Measurements from ENCODE around the gene TMEM38A. TPM values are rescaled to one million over a fixed set of nuclear protein-coding genes. Genes with fewer than 3 reads are reported as not detected.

The TMEM38A gene
- total and polyA plus RNA-seq, 4 donors: 3.1 to 6.2 (median 3.9) TPM

GRCh38 chr19:16623066-16623465 lies 37.9 kb upstream of the TMEM38A start:
- Histone ChIP-seq H3K27me3 (ENCODE audit: control insufficient read depth in 4 of 4, insufficient read depth in 4 of 4, low read length in 3 of 4) (no peaks in the 10 kb centered on the region), H3K4me3 (ENCODE audit: low read depth in 1 of 3, low read length in 3 of 3) (no peak overlapping the region), H3K4me1 (ENCODE audit: control insufficient read depth in 4 of 4, insufficient read depth in 4 of 4, low read length in 3 of 4) (peaks cover 2 to 41% (median 31%) of the 10 kb centered on the region in 4 donors), H3K9ac (ENCODE audit: low read depth in 1 of 2, low read length in 2 of 2) (no peak overlapping the region), H3K9me3 (ENCODE audit: control insufficient read depth in 4 of 4, low read length in 3 of 4) (no peaks in the 10 kb centered on the region), H3K36me3 (ENCODE audit: control insufficient read depth in 4 of 4, insufficient read depth in 3 of 4, low read depth in 1 of 4, low read length in 3 of 4) (peaks cover 0 to 7% (median 3%) of the 10 kb centered on the region in 4 donors), H3K27ac (ENCODE audit: low read depth in 1 of 2, low read length in 2 of 2) (no peak overlapping the region)
- WGBS: 96% methylated on average over 2 of the region's 2 CpGs
- no peak for TF ChIP-seq FOXA1 (IDR thresholded peaks at IDR 0.05)
- TF ChIP-seq ATF3 (IDR thresholded peaks at IDR 0.05): no peak
- no peak for TF ChIP-seq HNF4G (IDR thresholded peaks at IDR 0.05)
- no peak for TF ChIP-seq TAF1 (conservative IDR thresholded peaks at IDR 0.05)
- no peak for TF ChIP-seq ZBTB33 (IDR thresholded peaks at IDR 0.05)
- TF ChIP-seq RXRA (IDR thresholded peaks at IDR 0.05): no peak
- TF ChIP-seq SP1 (IDR thresholded peaks at IDR 0.05): no peak
- no peak for DNase-seq (ENCODE audit: low spot score)

- Histone ChIP-seq H3K36me3 (ENCODE audit: control insufficient read depth in 4 of 4, insufficient read depth in 3 of 4, low read depth in 1 of 4, low read length in 3 of 4) (peaks cover 0 to 7% (median 3%) of the 10 kb centered on the region in 4 donors), H3K4me1 (ENCODE audit: control insufficient read depth in 4 of 4, insufficient read depth in 4 of 4, low read length in 3 of 4) (peaks cover 2 to 40% (median 31%) of the 10 kb centered on the region in 4 donors), H3K27ac (ENCODE audit: low read depth in 1 of 2, low read length in 2 of 2) (no peak overlapping the region), H3K9ac (ENCODE audit: low read depth in 1 of 2, low read length in 2 of 2) (no peak overlapping the region), H3K4me3 (ENCODE audit: low read depth in 1 of 3, low read length in 3 of 3) (no peak overlapping the region), H3K9me3 (ENCODE audit: control insufficient read depth in 4 of 4, low read length in 3 of 4) (no peaks in the 10 kb centered on the region), H3K27me3 (ENCODE audit: control insufficient read depth in 4 of 4, insufficient read depth in 4 of 4, low read length in 3 of 4) (no peaks in the 10 kb centered on the region)
- TF ChIP-seq NR2F2 (IDR thresholded peaks at IDR 0.05) (no peak), ATF3 (IDR thresholded peaks at IDR 0.05) (no peak), RAD21 (IDR thresholded peaks at IDR 0.05) (no peak), RXRA (IDR thresholded peaks at IDR 0.05) (no peak), YY1 (IDR thresholded peaks at IDR 0.05) (no peak), GABPA (IDR thresholded peaks at IDR 0.05 in 1 of 2, conservative IDR thresholded peaks at IDR 0.05 in 1 of 2) (no peak), MAX (IDR thresholded peaks at IDR 0.05) (no peak), ZBTB33 (IDR thresholded peaks at IDR 0.05) (no peak), SP1 (IDR thresholded peaks at IDR 0.05) (no peak), REST (IDR thresholded peaks at IDR 0.05) (no peak), JUND (IDR thresholded peaks at IDR 0.05) (no peak), FOXA1 (IDR thresholded peaks at IDR 0.05) (no peak), EGR1 (IDR thresholded peaks at IDR 0.05; ENCODE audit: low read depth in 2 of 2) (no peak)
- 88% methylated on average over 6 of the region's 6 CpGs for WGBS
- no peak for DNase-seq (ENCODE audit: low spot score)
Observed at GRCh38 chr19:16623576-16623975, 37.4 kb upstream of the TMEM38A start.

Measured in liver (tissue), 9 donors.